ENCODE results near the gene IRF9. TPM values are rescaled to one million over a fixed set of nuclear protein-coding genes. Genes with fewer than 3 reads are reported as not detected.

The IRF9 gene
- total and polyA plus RNA-seq, 8 donors: 1.4 to 143 (median 78.2) TPM

GRCh38 chr14:24171422-24172260, 10.6 kb downstream of the IRF9 start, which contains the start of gene REC8:
TSS of gene REC8 (plus strand) at chr14:24172080. CDS start at chr14:24172553, 473 bp downstream.
- H3K36me3 ChIP-seq: peaks cover 5 to 70% (median 64%) of the 10 kb centered on the region in 4 donors
- H3K27me3 ChIP-seq: no peaks in the 10 kb centered on the region
- peak within 1 kb of the TSS; percentile 46 to 52 (median 48) for H3K4me3 ChIP-seq
- WGBS, 5 donors: 6 to 17% (median 8%) methylated on average over 41 to 63 of the region's 63 CpGs
- TF ChIP-seq, protein P1, sequence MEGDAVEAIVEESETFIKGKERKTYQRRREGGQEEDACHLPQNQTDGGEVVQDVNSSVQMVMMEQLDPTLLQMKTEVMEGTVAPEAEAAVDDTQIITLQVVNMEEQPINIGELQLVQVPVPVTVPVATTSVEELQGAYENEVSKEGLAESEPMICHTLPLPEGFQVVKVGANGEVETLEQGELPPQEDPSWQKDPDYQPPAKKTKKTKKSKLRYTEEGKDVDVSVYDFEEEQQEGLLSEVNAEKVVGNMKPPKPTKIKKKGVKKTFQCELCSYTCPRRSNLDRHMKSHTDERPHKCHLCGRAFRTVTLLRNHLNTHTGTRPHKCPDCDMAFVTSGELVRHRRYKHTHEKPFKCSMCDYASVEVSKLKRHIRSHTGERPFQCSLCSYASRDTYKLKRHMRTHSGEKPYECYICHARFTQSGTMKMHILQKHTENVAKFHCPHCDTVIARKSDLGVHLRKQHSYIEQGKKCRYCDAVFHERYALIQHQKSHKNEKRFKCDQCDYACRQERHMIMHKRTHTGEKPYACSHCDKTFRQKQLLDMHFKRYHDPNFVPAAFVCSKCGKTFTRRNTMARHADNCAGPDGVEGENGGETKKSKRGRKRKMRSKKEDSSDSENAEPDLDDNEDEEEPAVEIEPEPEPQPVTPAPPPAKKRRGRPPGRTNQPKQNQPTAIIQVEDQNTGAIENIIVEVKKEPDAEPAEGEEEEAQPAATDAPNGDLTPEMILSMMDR (IDR thresholded peaks at IDR 0.05): peak in 1 of 7 experiments; percentile 11
- TF ChIP-seq POLR2AphosphoS5 (IDR thresholded peaks at IDR 0.05) (peak; percentile 6 to 71 (median 49)), POLR2A (IDR thresholded peaks at IDR 0.05) (peak in 1 of 4 donors; percentile 33), EP300 (IDR thresholded peaks at IDR 0.05) (no peak)
- H3K27ac ChIP-seq: peak within 1 kb of the TSS; percentile 67 to 79 (median 75)
- intact Hi-C loops (cut with DNase I; ENCODE audit: low total_unique reads): no loop called here
- DNase-seq: peak; percentile 82 to 98
- H3K4me1 ChIP-seq: peaks cover 0 to 48% (median 22%) of the 10 kb centered on the region in 4 donors
- H3K9me3 ChIP-seq: no peaks in the 10 kb centered on the region

DNA sequence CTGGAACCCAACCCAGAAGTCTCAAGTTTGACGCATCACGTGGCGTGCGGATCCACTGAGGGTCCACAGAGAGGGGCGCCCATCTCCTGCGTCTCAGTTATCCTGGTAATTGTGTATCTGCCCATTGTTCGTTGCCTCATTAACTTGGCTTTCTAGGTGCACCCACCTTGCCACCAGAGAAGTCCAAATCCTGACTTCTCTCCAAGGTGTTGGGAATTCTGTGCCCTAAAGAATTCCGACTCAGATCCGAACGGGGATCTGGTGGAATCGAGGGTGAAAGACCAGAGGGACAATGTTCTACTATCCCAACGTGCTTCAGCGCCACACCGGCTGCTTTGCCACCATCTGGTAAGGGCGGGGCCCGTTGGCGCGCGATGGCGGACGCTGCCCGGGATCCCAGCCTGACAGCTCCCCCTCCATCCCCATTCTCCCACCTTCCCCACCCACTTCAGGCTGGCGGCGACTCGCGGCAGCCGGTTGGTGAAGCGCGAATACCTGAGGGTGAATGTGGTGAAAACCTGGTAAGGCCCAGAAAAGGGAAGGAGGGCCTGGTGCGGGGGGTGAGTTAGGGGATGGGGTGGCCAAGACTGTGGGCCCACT, 11.3 kb downstream of the IRF9 start:
- Histone ChIP-seq H3K4me3 (peak overlapping the region; percentile 46 to 52 (median 48)), H3K27ac (peak overlapping the region; percentile 67 to 79 (median 75)), H3K9me3 (no peaks in the 10 kb centered on the region), H3K4me1 (peaks cover 0 to 41% (median 22%) of the 10 kb centered on the region in 4 donors), H3K27me3 (no peaks in the 10 kb centered on the region), H3K36me3 (peaks cover 13 to 70% (median 64%) of the 10 kb centered on the region in 4 donors)
- 16 to 38% (median 28%) methylated on average over 25 to 30 of the region's 30 CpGs for WGBS, 5 donors
- intact Hi-C loops (cut with DNase I; ENCODE audit: low total_unique reads): no loop called here
- DNase-seq: peak in 1 of 2 donors; percentile 62
- no peak for TF ChIP-seq EP300 (IDR thresholded peaks at IDR 0.05)
- TF ChIP-seq, protein P1 (IDR thresholded peaks at IDR 0.05): no peak
- TF ChIP-seq POLR2AphosphoS5 (IDR thresholded peaks at IDR 0.05): no peak
- TF ChIP-seq POLR2A (IDR thresholded peaks at IDR 0.05): no peak

DNA sequence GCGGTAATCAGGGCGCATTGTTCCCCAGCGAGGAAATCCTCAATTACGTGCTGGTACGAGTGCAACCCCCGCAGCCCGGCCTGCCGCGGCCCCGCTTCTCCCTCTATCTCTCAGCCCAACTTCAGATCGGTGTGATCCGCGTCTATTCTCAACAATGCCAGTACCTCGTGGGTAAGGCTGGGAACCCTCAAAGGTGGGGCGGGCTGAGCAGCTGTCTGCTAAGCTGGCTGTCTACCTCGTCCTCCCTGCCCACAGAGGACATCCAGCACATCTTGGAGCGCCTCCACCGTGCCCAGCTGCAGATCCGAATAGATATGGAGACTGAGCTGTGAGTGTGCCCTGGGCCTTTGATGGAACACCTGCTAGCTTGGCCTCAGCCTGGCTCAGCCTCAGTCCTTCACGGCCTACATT, 11.8 kb downstream of the IRF9 start:
- H3K4me3 ChIP-seq: peak overlapping the region; percentile 46 to 52 (median 48)
- intact Hi-C loops (cut with DNase I; ENCODE audit: low total_unique reads): no loop called here
- peaks cover 0 to 38% (median 22%) of the 10 kb centered on the region in 4 donors for H3K4me1 ChIP-seq
- no peak for DNase-seq
- TF ChIP-seq POLR2AphosphoS5 (IDR thresholded peaks at IDR 0.05) (no peak), POLR2A (IDR thresholded peaks at IDR 0.05) (no peak), EP300 (IDR thresholded peaks at IDR 0.05) (no peak)
- TF ChIP-seq, protein P1 (IDR thresholded peaks at IDR 0.05): no peak
- 28 to 44% (median 39%) methylated on average over 13 to 20 of the region's 20 CpGs for WGBS, 5 donors
- peak overlapping the region; percentile 67 to 79 (median 75) for H3K27ac ChIP-seq
- H3K9me3 ChIP-seq: no peaks in the 10 kb centered on the region
- no peaks in the 10 kb centered on the region for H3K27me3 ChIP-seq
- peaks cover 17 to 70% (median 64%) of the 10 kb centered on the region in 4 donors for H3K36me3 ChIP-seq

DNA sequence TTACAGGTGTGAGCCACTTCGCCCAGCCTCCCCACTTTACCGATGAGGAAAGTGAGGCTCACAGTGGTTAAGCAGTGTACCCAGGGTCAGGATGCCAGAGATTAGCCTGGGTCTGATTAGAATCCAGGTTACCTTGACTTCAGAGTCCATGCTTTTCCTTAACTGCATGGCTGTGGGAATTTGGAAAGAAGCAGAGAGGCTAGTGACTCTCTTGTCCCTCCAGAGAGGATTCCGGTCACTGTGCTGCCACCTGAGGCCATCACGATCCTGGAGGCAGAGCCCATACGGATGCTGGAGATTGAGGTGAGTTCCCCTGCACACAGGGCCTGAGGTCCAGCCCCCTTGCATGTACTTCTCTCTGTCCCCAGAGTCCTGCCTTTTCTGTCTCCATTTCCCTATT, 15.5 kb downstream of the IRF9 start:
- 82 to 92% (median 85%) methylated on average over 5 of the region's 5 CpGs for WGBS, 5 donors
- TF ChIP-seq EP300 (IDR thresholded peaks at IDR 0.05) (no peak), POLR2AphosphoS5 (IDR thresholded peaks at IDR 0.05) (no peak), POLR2A (IDR thresholded peaks at IDR 0.05) (no peak)
- TF ChIP-seq, protein P1 (IDR thresholded peaks at IDR 0.05): no peak

More for the DNA sequence above, 15.5 kb downstream of the IRF9 start:
- H3K36me3 ChIP-seq: peaks cover 38 to 87% (median 81%) of the 10 kb centered on the region in 4 donors
- no peaks in the 10 kb centered on the region for H3K27me3 ChIP-seq
- intact Hi-C loops (cut with DNase I; ENCODE audit: low total_unique reads): no loop called here
- H3K27ac ChIP-seq: no peak overlapping the region
- H3K4me1 ChIP-seq: peaks cover 0 to 23% (median 19%) of the 10 kb centered on the region in 4 donors
- no peak for DNase-seq
- no peak overlapping the region for H3K4me3 ChIP-seq
- no peaks in the 10 kb centered on the region for H3K9me3 ChIP-seq

All from stomach (tissue), 9 donors.